ENCODE data around the gene HBD.

DNA sequence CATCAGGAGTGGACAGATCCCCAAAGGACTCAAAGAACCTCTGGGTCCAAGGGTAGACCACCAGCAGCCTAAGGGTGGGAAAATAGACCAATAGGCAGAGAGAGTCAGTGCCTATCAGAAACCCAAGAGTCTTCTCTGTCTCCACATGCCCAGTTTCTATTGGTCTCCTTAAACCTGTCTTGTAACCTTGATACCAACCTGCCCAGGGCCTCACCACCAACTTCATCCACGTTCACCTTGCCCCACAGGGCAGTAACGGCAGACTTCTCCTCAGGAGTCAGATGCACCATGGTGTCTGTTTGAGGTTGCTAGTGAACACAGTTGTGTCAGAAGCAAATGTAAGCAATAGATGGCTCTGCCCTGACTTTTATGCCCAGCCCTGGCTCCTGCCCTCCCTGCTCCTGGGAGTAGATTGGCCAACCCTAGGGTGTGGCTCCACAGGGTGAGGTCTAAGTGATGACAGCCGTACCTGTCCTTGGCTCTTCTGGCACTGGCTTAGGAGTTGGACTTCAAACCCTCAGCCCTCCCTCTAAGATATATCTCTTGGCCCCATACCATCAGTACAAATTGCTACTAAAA, 7.5 kb downstream of the HBD start, which contains the start of gene HBB:
- TF ChIP-seq, protein P1, sequence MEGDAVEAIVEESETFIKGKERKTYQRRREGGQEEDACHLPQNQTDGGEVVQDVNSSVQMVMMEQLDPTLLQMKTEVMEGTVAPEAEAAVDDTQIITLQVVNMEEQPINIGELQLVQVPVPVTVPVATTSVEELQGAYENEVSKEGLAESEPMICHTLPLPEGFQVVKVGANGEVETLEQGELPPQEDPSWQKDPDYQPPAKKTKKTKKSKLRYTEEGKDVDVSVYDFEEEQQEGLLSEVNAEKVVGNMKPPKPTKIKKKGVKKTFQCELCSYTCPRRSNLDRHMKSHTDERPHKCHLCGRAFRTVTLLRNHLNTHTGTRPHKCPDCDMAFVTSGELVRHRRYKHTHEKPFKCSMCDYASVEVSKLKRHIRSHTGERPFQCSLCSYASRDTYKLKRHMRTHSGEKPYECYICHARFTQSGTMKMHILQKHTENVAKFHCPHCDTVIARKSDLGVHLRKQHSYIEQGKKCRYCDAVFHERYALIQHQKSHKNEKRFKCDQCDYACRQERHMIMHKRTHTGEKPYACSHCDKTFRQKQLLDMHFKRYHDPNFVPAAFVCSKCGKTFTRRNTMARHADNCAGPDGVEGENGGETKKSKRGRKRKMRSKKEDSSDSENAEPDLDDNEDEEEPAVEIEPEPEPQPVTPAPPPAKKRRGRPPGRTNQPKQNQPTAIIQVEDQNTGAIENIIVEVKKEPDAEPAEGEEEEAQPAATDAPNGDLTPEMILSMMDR (IDR thresholded peaks at IDR 0.05; ENCODE audit: low read depth, low read length) = no peak
- TF ChIP-seq POLR2A (IDR thresholded peaks at IDR 0.05; ENCODE audit: extremely low read depth, insufficient read length) (no peak), MAX (IDR thresholded peaks at IDR 0.05; ENCODE audit: low read depth, low read length) (no peak)
